HG03045 (cell line): Measurements from ENCODE around the gene BRPF3.

Experiments used
- ATAC-seq: cut with Tn5 transposase; IDR thresholded peaks from one replicate; pipeline ENCODE4 v1.9.1; 2021; ENCODE audit warnings: mild to moderate bottlenecking, moderate library complexity; ENCODE audit not compliant: unreplicated experiment

Gene BRPF3

GRCh38 chr6:36227379-36228228 lies 31.1 kb downstream of the BRPF3 start:
- no peak for ATAC-seq

DNA sequence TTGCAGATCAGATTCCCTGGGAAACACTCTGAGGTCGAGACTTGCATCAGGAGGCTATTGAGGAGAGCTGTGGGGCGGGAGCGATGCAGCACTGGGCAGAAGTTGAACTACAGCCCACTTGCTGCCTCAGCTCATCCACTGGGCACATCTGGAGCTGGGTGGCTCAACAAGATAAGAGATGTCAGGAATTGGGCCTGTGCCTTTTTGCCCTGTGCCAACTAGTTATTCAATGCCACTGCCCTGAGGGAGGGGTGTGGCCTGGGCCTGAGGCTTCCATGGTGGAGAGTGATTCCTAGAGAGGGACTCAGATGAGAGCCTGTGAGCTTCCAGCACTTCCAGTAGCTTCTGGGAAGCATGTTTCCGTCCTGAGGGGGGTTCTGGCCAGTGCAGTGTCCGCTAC lies 32.7 kb downstream of the BRPF3 start:
- no peak for ATAC-seq

DNA sequence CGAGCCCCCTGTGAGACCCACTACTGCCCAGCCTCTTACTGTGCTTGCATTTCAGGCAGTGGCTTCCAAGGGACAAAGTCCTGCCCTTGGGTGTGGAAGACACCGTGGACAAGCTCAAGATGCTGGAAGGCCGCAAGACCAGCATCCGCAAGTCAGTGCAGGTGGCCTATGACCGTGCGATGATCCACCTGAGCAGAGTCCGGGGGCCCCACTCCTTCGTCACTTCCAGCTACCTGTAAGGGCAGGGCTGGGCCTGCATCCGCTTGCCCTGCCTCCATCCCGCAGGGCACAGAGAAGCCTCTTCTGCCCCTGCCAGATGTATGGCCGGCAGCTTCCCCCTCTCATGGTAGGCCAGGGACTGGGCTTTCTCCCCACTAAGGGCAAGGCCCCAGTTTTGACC lies 33.8 kb downstream of the BRPF3 start:
- no peak for ATAC-seq

- no peak for ATAC-seq
Observed at GRCh38 chr6:36232172-36232571, 35.6 kb downstream of the BRPF3 start.

DNA sequence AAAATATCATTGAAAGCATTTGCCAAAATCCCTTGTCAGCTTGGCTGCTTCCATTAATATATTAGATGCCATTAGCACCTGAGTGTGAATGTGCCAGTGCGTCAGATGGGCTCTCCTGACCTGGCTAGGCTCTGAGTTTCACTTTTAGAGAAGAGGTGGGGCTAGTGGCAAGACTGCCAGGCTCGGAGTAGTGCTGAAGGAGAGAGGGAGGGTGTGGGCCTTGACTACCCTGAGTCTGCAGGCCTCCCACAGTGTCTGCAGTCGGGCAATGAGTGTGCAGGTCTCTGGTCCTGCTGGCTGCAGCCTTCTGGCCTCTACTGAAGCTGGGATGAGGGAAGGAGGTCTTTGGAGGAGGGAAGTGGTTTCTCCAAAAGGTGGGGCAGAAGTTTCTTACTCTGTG lies 38.8 kb downstream of the BRPF3 start:
- no peak for ATAC-seq

GRCh38 chr6:36235862-36236261 lies 39.3 kb downstream of the BRPF3 start:
- no peak for ATAC-seq

- no peak for ATAC-seq
Observed at GRCh38 chr6:36239774-36240173, 43.2 kb downstream of the BRPF3 start.

- no peak for ATAC-seq
Observed at GRCh38 chr6:36241728-36242127, 45.2 kb downstream of the BRPF3 start.

- ATAC-seq = no peak
Observed at GRCh38 chr6:36242161-36242560, 45.6 kb downstream of the BRPF3 start.

- ATAC-seq = no peak
Observed at GRCh38 chr6:36242626-36243025, 46.1 kb downstream of the BRPF3 start.

GRCh38 chr6:36243562-36244212 lies 47.1 kb downstream of the BRPF3 start:
- no peak for ATAC-seq

DNA sequence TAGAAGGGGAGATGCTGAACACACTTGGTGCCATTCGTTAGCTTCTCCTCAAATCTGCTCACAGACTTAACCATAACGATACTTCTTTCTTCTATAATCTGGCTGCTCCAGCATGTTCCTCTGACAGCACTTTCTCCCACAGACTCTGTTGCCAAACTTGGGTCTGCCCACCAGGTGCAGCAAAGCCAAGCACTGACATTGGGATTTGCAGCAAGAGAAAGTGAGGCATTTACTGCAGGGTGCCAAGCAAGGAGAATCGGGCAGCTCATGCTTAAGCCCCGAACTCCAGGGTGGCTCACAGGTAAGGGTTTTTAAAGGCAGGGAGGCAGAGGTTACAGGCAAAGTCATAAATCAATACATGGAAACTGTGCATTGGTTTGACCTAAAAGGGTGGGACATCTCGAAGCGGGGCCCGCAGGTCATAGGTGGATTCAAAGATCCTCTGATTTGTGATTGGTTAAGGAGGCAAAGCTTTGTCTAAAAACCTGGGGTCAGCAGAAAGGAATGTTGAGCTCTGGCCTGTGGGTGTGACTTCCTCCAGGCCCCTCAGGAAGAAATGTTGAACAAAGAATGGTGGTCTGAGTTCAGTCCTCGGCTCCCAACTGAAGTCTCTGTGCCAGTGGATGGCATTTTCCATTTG lies 48.2 kb downstream of the BRPF3 start:
- no peak for ATAC-seq

- ATAC-seq = no peak
Observed at GRCh38 chr6:36245572-36246061, 49.1 kb downstream of the BRPF3 start.

- ATAC-seq = no peak
Observed at GRCh38 chr6:36246506-36247268, 50.1 kb downstream of the BRPF3 start.

DNA sequence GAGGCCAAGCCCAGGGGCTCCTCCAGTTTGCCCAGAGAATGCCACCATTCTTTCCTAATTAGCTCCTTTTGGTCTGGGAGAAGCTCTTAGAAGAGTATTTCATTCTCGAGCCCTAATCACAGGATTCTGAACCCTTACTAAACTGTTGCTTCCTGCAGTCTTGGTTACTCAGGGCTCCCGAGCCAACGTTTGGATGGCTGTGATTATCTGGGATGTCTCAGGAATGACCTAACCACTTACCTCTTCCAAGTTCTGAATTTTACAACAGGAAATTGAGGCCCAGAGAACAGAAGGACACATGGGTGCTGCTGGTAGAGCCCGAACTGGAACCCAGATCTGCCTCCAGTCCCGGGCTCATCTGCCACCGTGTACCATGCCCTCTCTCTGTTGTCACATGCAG lies 51.1 kb downstream of the BRPF3 start:
- ATAC-seq = no peak

DNA sequence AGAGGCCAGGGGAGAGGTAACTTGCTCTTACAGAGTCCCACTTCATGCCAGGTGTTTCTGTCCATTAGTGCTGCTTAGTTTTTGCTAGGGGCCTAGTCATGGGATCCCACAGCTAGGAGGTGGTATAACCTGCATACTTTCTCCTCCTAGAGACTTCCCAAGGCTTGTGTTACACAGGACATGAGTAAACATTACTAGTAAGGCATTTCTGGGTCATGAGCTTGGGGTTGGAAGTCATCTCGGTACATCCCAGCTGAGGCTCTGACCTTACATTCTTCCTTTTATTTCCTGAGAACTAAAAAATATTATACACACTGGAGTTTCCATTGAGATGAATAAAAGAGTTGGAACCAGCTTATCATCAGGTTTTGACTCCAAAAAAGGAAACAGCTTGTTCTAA lies 52.4 kb downstream of the BRPF3 start:
- ATAC-seq = no peak

GRCh38 chr6:36249536-36249935 lies 53.0 kb downstream of the BRPF3 start:
- ATAC-seq = no peak

- no peak for ATAC-seq
Observed at GRCh38 chr6:36252005-36252404, 55.5 kb downstream of the BRPF3 start.

GRCh38 chr6:36263390-36264000 lies 67.0 kb downstream of the BRPF3 start:
- no peak for ATAC-seq

DNA sequence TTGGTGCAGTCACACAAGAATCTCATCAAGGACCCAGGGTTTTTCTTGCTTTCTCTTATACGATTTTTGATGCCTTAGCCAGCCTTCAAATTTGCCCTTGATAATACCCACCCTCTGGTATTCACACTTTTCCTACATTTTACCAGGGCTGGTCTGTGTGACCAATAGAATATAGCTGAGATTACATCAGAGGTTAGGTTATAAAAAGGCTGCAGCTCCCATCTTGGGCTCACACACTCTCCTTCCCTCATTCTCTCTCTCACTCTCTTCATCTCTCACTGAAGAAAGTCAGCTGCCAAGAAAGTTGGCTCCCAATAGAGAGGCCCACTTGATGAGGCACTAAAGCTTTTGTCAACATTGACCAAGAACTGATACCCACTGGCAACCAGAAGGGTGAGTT lies 69.2 kb downstream of the BRPF3 start:
- ATAC-seq = no peak
